ENCODE data around the gene ADCY1.

DNA sequence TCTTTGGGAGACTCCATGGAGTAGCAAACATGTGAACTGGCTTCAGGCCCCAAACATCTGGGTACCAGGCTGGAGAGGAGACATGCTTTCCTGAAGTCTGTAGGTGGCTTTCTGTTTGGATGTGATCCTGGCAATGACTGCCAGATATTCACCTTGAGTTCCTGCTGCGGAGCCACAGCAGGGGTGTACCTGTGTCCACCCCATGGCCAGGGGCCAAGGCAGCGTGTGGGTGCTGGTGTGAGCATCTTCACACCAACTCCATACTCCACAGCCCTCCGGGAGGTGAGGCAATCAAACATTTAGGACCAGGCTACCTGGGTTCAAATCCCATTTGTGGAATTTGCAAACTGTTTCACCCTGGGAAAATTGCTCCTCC lies 113.0 kb downstream of the ADCY1 start:
- TF ChIP-seq POLR2AphosphoS5 (IDR thresholded peaks at IDR 0.05), result no peak
- no peak for TF ChIP-seq POLR2A (IDR thresholded peaks at IDR 0.05)
- TF ChIP-seq, protein P1, sequence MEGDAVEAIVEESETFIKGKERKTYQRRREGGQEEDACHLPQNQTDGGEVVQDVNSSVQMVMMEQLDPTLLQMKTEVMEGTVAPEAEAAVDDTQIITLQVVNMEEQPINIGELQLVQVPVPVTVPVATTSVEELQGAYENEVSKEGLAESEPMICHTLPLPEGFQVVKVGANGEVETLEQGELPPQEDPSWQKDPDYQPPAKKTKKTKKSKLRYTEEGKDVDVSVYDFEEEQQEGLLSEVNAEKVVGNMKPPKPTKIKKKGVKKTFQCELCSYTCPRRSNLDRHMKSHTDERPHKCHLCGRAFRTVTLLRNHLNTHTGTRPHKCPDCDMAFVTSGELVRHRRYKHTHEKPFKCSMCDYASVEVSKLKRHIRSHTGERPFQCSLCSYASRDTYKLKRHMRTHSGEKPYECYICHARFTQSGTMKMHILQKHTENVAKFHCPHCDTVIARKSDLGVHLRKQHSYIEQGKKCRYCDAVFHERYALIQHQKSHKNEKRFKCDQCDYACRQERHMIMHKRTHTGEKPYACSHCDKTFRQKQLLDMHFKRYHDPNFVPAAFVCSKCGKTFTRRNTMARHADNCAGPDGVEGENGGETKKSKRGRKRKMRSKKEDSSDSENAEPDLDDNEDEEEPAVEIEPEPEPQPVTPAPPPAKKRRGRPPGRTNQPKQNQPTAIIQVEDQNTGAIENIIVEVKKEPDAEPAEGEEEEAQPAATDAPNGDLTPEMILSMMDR (IDR thresholded peaks at IDR 0.05), result no peak
- TF ChIP-seq EP300 (IDR thresholded peaks at IDR 0.05), result no peak
